Transverse colon (tissue), 4 donors: Measurements from ENCODE around the gene ADAM10. TPM values are rescaled to one million over a fixed set of nuclear protein-coding genes. Genes with fewer than 3 reads are reported as not detected.

Source experiments
- DNase-seq: peaks from one replicate; pipeline ENCODE4 v3.0.0-alpha.2; 2019
- H3K27ac ChIP-seq, 4 donors: fragments of 200-600 bp; sonication (generic); 2 replicates each; pipeline ENCODE4 v1.5.1; 2016 to 2018; ENCODE audit warnings: inconsistent platforms in 4 of 4
- H3K27me3 ChIP-seq: fragments of 200-600 bp; sonication (generic); 2 replicates; pipeline ENCODE4 v1.5.1; 2017; ENCODE audit warnings: inconsistent platforms
- H3K36me3 ChIP-seq, 4 donors: fragments of 200-600 bp; sonication (generic); 2 replicates each; pipeline ENCODE4 v1.5.1; 2017 to 2019; ENCODE audit warnings: inconsistent platforms in 4 of 4
- H3K4me1 ChIP-seq, 4 donors: fragments of 200-600 bp; sonication (generic); 2 replicates each; pipeline ENCODE4 v1.5.1; 2017 to 2020; ENCODE audit warnings: inconsistent platforms in 4 of 4
- H3K4me3 ChIP-seq, 4 donors: fragments of 200-600 bp; sonication (generic); 1 replicate in 1 of 4; 2 replicates in 3 of 4; pipeline versions ENCODE4 v1.5.1 to v1.6.1; 2017 to 2019; ENCODE audit warnings: inconsistent platforms in 4 of 4
- H3K9me3 ChIP-seq, 2 donors: fragments of 200-600 bp; sonication (generic); 2 replicates each; pipeline ENCODE4 v1.5.1; 2017 to 2019; ENCODE audit warnings: inconsistent platforms in 2 of 2
- EP300 ChIP-seq: sonication (generic); formaldehyde crosslinking; IDR thresholded peaks from one replicate; pipeline ENCODE4 v1.6.1; 2017; ENCODE audit warnings: antibody characterized with exemption, low read depth
- POLR2A ChIP-seq: fragments of 450-650 bp; IDR thresholded peaks from one replicate; pipeline ENCODE4 v1.6.1; 2016; ENCODE audit warnings: antibody characterized with exemption, mild to moderate bottlenecking, moderate library complexity
- POLR2AphosphoS5 ChIP-seq, 3 donors: sonication (generic); formaldehyde crosslinking; IDR thresholded peaks; one replicate each; pipeline ENCODE4 v1.6.1; 2016; ENCODE audit warnings: antibody characterized with exemption in 3 of 3
- WGBS, 2 donors: methylation state at CpG; one replicate each; pipeline ENCODE4 v1.1.5; 2018; ENCODE audit warnings: low coverage in 1 of 2; 5-methylcytosine and 5-hydroxymethylcytosine counted together
- in situ Hi-C, 4 donors: fragments of 200-750 bp; cut with MboI; loops; one replicate each; pipeline versions ENCODE4 v1.15.0 to v1.15.1; 2017; ENCODE audit warnings: low sequenced_read_pairs in 3 of 4, low pct_ligation_motif_present in 1 of 4, low pct_unique_long_range_greater_than_20kb in 1 of 4
- intact Hi-C: fragments of 100-400 bp; cut with DNase I; formaldehyde crosslinking; loops from one replicate; pipeline ENCODE4 v1.15.1; 2023; ENCODE audit warnings: low total_unique reads
- total RNA-seq, 4 donors: library from RNA; depleted of rRNA; stranded (reverse); fragments of >200 nt; gene quantifications; one replicate each; pipeline ENCODE4 v1.1.0, GENCODE V29; 2016
- TF ChIP-seq, protein P1 (sequence below), 5 experiments: fragments of 200-600 bp in 3 of 5; fragments of 450-650 bp in 2 of 5; sonication (generic) in 3 of 5; IDR thresholded peaks; 1 replicate in 2 of 5; 2 replicates in 3 of 5; pipeline ENCODE4 v1.5.1; 2016 to 2017; ENCODE audit warnings: antibody characterized with exemption in 5 of 5, inconsistent platforms in 3 of 5, mild to moderate bottlenecking in 2 of 5, moderate library complexity in 1 of 5

ADAM10 gene
- total RNA-seq, 4 donors from 2014 or later: 45.3 to 941 (median 69.1) TPM

DNA sequence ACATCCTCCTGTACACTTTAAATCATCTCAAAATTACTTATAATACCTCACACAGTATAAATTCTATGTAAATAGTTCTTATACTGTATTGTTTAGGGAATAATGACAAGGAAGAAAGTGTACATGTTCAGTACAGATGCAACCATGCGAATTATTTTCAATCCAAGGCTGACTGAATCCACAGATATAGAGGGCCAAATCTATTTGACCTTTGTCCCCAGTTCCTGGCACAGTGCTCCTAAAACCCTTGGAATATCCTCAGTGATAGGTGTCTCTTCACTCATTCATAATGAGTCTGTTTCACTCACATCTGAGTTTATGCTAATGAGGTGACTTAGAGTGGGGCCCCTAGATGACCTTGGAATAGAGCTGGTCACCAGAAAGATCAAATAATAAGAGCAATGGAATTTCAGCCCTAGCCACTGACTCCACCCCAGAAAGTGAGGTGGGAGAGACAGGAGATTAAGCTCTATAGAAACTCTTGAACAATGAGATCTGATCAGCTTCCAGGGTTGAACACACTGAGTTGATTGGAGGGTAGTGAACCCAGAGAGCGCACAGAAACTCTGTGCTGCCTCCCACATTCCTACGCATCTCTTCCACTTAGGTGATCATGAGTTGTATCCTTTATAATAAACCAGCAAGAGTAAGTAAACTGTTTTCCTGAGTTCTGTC, 65.3 kb downstream of the ADAM10 start:
- no peaks in the 10 kb centered on the region for H3K27me3 ChIP-seq
- H3K27ac ChIP-seq: no peak overlapping the region
- 90 to 100% methylated on average over 2 to 3 of the region's 3 CpGs for WGBS, 2 donors
- no peak for DNase-seq
- H3K4me1 ChIP-seq: peaks cover 0 to 7% (median 3%) of the 10 kb centered on the region in 4 donors
- TF ChIP-seq, protein P1, sequence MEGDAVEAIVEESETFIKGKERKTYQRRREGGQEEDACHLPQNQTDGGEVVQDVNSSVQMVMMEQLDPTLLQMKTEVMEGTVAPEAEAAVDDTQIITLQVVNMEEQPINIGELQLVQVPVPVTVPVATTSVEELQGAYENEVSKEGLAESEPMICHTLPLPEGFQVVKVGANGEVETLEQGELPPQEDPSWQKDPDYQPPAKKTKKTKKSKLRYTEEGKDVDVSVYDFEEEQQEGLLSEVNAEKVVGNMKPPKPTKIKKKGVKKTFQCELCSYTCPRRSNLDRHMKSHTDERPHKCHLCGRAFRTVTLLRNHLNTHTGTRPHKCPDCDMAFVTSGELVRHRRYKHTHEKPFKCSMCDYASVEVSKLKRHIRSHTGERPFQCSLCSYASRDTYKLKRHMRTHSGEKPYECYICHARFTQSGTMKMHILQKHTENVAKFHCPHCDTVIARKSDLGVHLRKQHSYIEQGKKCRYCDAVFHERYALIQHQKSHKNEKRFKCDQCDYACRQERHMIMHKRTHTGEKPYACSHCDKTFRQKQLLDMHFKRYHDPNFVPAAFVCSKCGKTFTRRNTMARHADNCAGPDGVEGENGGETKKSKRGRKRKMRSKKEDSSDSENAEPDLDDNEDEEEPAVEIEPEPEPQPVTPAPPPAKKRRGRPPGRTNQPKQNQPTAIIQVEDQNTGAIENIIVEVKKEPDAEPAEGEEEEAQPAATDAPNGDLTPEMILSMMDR (IDR thresholded peaks at IDR 0.05): no peak
- TF ChIP-seq POLR2AphosphoS5 (IDR thresholded peaks at IDR 0.05): no peak
- TF ChIP-seq EP300: no peak
- no peak for TF ChIP-seq POLR2A
- intact Hi-C loops (no loop called here), in situ Hi-C loops (no loop called here)
- H3K4me3 ChIP-seq: no peak overlapping the region
- H3K9me3 ChIP-seq: no peaks in the 10 kb centered on the region
- H3K36me3 ChIP-seq: no peaks in the 10 kb centered on the region

- in situ Hi-C loops: no loop called here
These were observed 67.3 kb downstream of the ADAM10 start for GRCh38 chr15:58682234-58682633.

DNA sequence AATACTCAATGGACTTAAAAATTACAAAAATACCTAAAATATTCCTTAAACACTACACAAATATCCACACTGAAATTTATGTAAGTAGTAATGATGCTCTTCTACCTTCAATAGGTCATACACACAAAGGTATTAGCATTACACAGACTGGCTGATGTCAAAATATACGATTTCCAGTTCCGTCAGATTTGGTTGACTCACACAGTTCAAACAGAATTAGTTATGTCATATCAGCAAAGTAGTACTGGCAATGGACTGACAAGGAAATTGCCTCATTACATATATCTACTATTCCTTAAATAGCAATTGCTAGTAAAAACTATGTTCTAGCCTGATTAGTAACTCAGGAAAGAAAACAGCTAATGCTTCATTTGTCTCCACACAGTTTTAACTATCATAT, 70.8 kb downstream of the ADAM10 start:
- no peak for DNase-seq
- Histone ChIP-seq H3K27ac (no peak overlapping the region), H3K4me3 (no peak overlapping the region), H3K9me3 (no peaks in the 10 kb centered on the region), H3K27me3 (no peaks in the 10 kb centered on the region), H3K36me3 (no peaks in the 10 kb centered on the region), H3K4me1 (peaks cover 0 to 7% (median 2%) of the 10 kb centered on the region in 4 donors)
- WGBS, 2 donors: 91 to 92% methylated on average over 2 of the region's 2 CpGs
- in situ Hi-C loops: no loop called here
- TF ChIP-seq EP300: no peak
- TF ChIP-seq POLR2AphosphoS5 (IDR thresholded peaks at IDR 0.05): no peak
- no peak for TF ChIP-seq POLR2A
- TF ChIP-seq, protein P1 (IDR thresholded peaks at IDR 0.05): no peak
- intact Hi-C loops: no loop called here

More at GRCh38 chr15:58682234-58682633, 67.3 kb downstream of the ADAM10 start:
- no peaks in the 10 kb centered on the region for H3K36me3 ChIP-seq
- 88 to 97% methylated on average over 2 of the region's 2 CpGs for WGBS, 2 donors
- TF ChIP-seq, protein P1 (IDR thresholded peaks at IDR 0.05): no peak
- TF ChIP-seq POLR2A (no peak), EP300 (no peak), POLR2AphosphoS5 (IDR thresholded peaks at IDR 0.05) (no peak)
- H3K27me3 ChIP-seq: no peaks in the 10 kb centered on the region
- DNase-seq: no peak
- no peak overlapping the region for H3K27ac ChIP-seq
- H3K9me3 ChIP-seq: no peaks in the 10 kb centered on the region
- peaks cover 0 to 7% (median 3%) of the 10 kb centered on the region in 4 donors for H3K4me1 ChIP-seq
- intact Hi-C loops: no loop called here
- H3K4me3 ChIP-seq: no peak overlapping the region

DNA sequence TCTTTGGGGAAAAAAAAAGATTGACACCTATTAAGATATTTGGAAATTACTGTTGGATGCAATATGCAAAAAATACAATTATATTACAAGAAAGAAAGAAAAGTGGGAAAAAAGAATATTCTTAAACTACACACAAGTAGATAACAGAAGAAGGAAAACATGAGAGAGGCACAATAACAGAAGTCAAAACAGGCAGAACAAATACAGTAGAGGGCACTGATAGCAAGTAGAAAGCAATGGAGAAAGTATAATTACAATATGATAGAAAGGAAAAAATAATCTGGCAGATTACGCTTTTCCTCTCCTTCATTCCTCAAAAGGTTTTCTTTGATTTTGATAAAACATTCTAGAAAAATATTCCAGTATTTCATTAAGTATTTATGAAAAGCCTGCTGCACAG, 72.1 kb downstream of the ADAM10 start:
- intact Hi-C loops: no loop called here
- H3K27me3 ChIP-seq: no peaks in the 10 kb centered on the region
- H3K27ac ChIP-seq: no peak overlapping the region
- in situ Hi-C loops: no loop called here
- TF ChIP-seq EP300 (no peak), POLR2AphosphoS5 (IDR thresholded peaks at IDR 0.05) (no peak), POLR2A (no peak)
- TF ChIP-seq, protein P1 (IDR thresholded peaks at IDR 0.05): no peak
- 86 to 100% methylated on average over 1 of the region's 1 CpG for WGBS, 2 donors
- no peak overlapping the region for H3K4me3 ChIP-seq
- H3K9me3 ChIP-seq: no peaks in the 10 kb centered on the region
- no peaks in the 10 kb centered on the region for H3K36me3 ChIP-seq
- no peak for DNase-seq
- peaks cover 0 to 7% (median 2%) of the 10 kb centered on the region in 4 donors for H3K4me1 ChIP-seq
